ENCODE data around the gene ANO5.
"Not testable (repeated sequence)": the region's sequence is repeated elsewhere in the genome, so short reads cannot be mapped to it uniquely, and the experiment has no call there.

Gene ANO5

GRCh38 chr11:22199243-22199642 is 6.4 kb downstream of the ANO5 start:
- no peak for DNase-seq (ENCODE audit: low read depth)

- no peak for DNase-seq (ENCODE audit: low read depth)
Measured at GRCh38 chr11:22203281-22203680, 10.4 kb downstream of the ANO5 start.

GRCh38 chr11:22207162-22207561 is 14.3 kb downstream of the ANO5 start:
- no peak for DNase-seq (ENCODE audit: low read depth)

- DNase-seq (ENCODE audit: low read depth): no peak
Measured at GRCh38 chr11:22208151-22208858, 15.4 kb downstream of the ANO5 start.

- DNase-seq (ENCODE audit: low read depth): no peak
Measured at GRCh38 chr11:22216940-22217339, 24.1 kb downstream of the ANO5 start.

GRCh38 chr11:22221143-22221542 is 28.3 kb downstream of the ANO5 start:
- DNase-seq (ENCODE audit: low read depth): no peak

- no peak for DNase-seq (ENCODE audit: low read depth)
Measured at GRCh38 chr11:22225190-22225589, 32.3 kb downstream of the ANO5 start.

- DNase-seq (ENCODE audit: low read depth): no peak
Measured at GRCh38 chr11:22234743-22235142, 41.9 kb downstream of the ANO5 start.

GRCh38 chr11:22244986-22245592 is 52.2 kb downstream of the ANO5 start:
- DNase-seq (ENCODE audit: low read depth): peak; percentile 23

- DNase-seq (ENCODE audit: low read depth): no peak
Measured at GRCh38 chr11:22246992-22247391, 54.1 kb downstream of the ANO5 start.

GRCh38 chr11:22249871-22250270 is 57.0 kb downstream of the ANO5 start:
- DNase-seq (ENCODE audit: low read depth): no peak

GRCh38 chr11:22256876-22257275 is 64.0 kb downstream of the ANO5 start:
- no peak for DNase-seq (ENCODE audit: low read depth)

GRCh38 chr11:22263613-22264012 is 70.7 kb downstream of the ANO5 start:
- DNase-seq (ENCODE audit: low read depth): no peak

- DNase-seq (ENCODE audit: low read depth): not testable (repeated sequence)
Measured at GRCh38 chr11:22268983-22269624, 76.2 kb downstream of the ANO5 start.

GRCh38 chr11:22273781-22274180 is 80.9 kb downstream of the ANO5 start:
- DNase-seq (ENCODE audit: low read depth): no peak

GRCh38 chr11:22275600-22275999 is 82.7 kb downstream of the ANO5 start:
- DNase-seq (ENCODE audit: low read depth): no peak

- DNase-seq (ENCODE audit: low read depth): no peak
Measured at GRCh38 chr11:22276535-22276934, 83.7 kb downstream of the ANO5 start.

GRCh38 chr11:22284991-22285390 is 92.1 kb downstream of the ANO5 start:
- DNase-seq (ENCODE audit: low read depth): not testable (repeated sequence)

- no peak for DNase-seq (ENCODE audit: low read depth)
Measured at GRCh38 chr11:22302368-22302767, 109.5 kb downstream of the ANO5 start.

- peak; percentile 17 for DNase-seq (ENCODE audit: low read depth)
Measured at GRCh38 chr11:22304337-22304961, 111.6 kb downstream of the ANO5 start.

- DNase-seq (ENCODE audit: low read depth): no peak
Measured at GRCh38 chr11:22317656-22318055, 124.8 kb downstream of the ANO5 start.

GRCh38 chr11:22331771-22332170 is 138.9 kb downstream of the ANO5 start:
- no peak for DNase-seq (ENCODE audit: low read depth)

Measured in fibroblast of the conjunctiva (primary cell).